Skeletal muscle satellite cell (primary cell): ENCODE results near the gene CEP78.
A peak's percentile ranks its signal among the peaks of the same experiment; 100 is the strongest.
"Not testable (repeated sequence)": the region's sequence is repeated elsewhere in the genome, so short reads cannot be mapped to it uniquely, and the experiment has no call there.

Experiments used
- H3K27me3 ChIP-seq: 2 replicates; pipeline ENCODE4 v1.7.0; 2013; ENCODE audit warnings: low read length; ENCODE audit not compliant: control insufficient read depth, insufficient read depth
- H3K36me3 ChIP-seq: 2 replicates; pipeline ENCODE4 v1.7.0; 2013; ENCODE audit warnings: mild to moderate bottlenecking, control low read depth, low read length; ENCODE audit not compliant: insufficient read depth
- H3K4me1 ChIP-seq: 2 replicates; pipeline ENCODE4 v1.7.0; 2013; ENCODE audit warnings: low read length; ENCODE audit not compliant: control insufficient read depth, insufficient read depth
- H3K4me2 ChIP-seq: 2 replicates; pipeline ENCODE4 v1.7.0; 2013; ENCODE audit warnings: mild to moderate bottlenecking, low read length
- H3K4me3 ChIP-seq: 2 replicates; pipeline ENCODE4 v1.7.0; 2013; ENCODE audit warnings: low read length
- H3K9ac ChIP-seq: 2 replicates; pipeline ENCODE4 v1.7.0; 2013; ENCODE audit warnings: mild to moderate bottlenecking, low read depth, low read length, moderate library complexity
- H3K9me3 ChIP-seq: replicated peaks from 2 replicates; pipeline ENCODE4 v1.7.0; 2013; ENCODE audit warnings: mild to moderate bottlenecking, control low read depth, low read length

The CEP78 gene

GRCh38 chr9:78209127-78209526 is 26.7 kb upstream of the CEP78 start:
- H3K9me3 ChIP-seq, result no peaks in the 10 kb centered on the region
- no peak overlapping the region for H3K4me2 ChIP-seq
- peaks cover 9% of the 10 kb centered on the region for H3K27me3 ChIP-seq
- H3K36me3 ChIP-seq, result no peaks in the 10 kb centered on the region
- H3K9ac ChIP-seq, result no peak overlapping the region
- no peaks in the 10 kb centered on the region for H3K4me1 ChIP-seq
- no peak overlapping the region for H3K4me3 ChIP-seq

- no peaks in the 10 kb centered on the region for H3K9me3 ChIP-seq
- no peak overlapping the region for H3K4me3 ChIP-seq
- H3K36me3 ChIP-seq, result no peaks in the 10 kb centered on the region
These were observed 25.0 kb upstream of the CEP78 start for GRCh38 chr9:78210841-78211301.

GRCh38 chr9:78212868-78213267 is 23.0 kb upstream of the CEP78 start:
- peaks cover 6% of the 10 kb centered on the region for H3K27me3 ChIP-seq
- no peak overlapping the region for H3K9ac ChIP-seq
- no peak overlapping the region for H3K4me3 ChIP-seq
- no peaks in the 10 kb centered on the region for H3K4me1 ChIP-seq
- no peak overlapping the region for H3K4me2 ChIP-seq
- no peaks in the 10 kb centered on the region for H3K36me3 ChIP-seq
- H3K9me3 ChIP-seq, result no peaks in the 10 kb centered on the region

More at GRCh38 chr9:78210841-78211301, 25.0 kb upstream of the CEP78 start:
- Histone ChIP-seq H3K4me1 (no peaks in the 10 kb centered on the region), H3K9ac (no peak overlapping the region), H3K27me3 (peaks cover 9% of the 10 kb centered on the region), H3K4me2 (no peak overlapping the region)

- Histone ChIP-seq H3K9ac (no peak overlapping the region), H3K9me3 (no peaks in the 10 kb centered on the region), H3K27me3 (no peaks in the 10 kb centered on the region), H3K4me1 (no peaks in the 10 kb centered on the region), H3K4me2 (no peak overlapping the region), H3K36me3 (no peaks in the 10 kb centered on the region), H3K4me3 (no peak overlapping the region)
These were observed 22.2 kb upstream of the CEP78 start for GRCh38 chr9:78213712-78214111.

GRCh38 chr9:78214492-78214891 is 21.4 kb upstream of the CEP78 start:
- H3K9ac ChIP-seq, result no peak overlapping the region
- no peaks in the 10 kb centered on the region for H3K4me1 ChIP-seq
- no peak overlapping the region for H3K4me3 ChIP-seq
- H3K4me2 ChIP-seq, result no peak overlapping the region
- no peaks in the 10 kb centered on the region for H3K9me3 ChIP-seq
- H3K36me3 ChIP-seq, result no peaks in the 10 kb centered on the region
- no peaks in the 10 kb centered on the region for H3K27me3 ChIP-seq

- Histone ChIP-seq H3K4me1 (no peaks in the 10 kb centered on the region), H3K27me3 (no peaks in the 10 kb centered on the region), H3K9me3 (no peaks in the 10 kb centered on the region), H3K36me3 (no peaks in the 10 kb centered on the region), H3K4me3 (no peak overlapping the region), H3K9ac (no peak overlapping the region), H3K4me2 (no peak overlapping the region)
These were observed 20.2 kb upstream of the CEP78 start for GRCh38 chr9:78215706-78216105.

GRCh38 chr9:78218890-78219289 is 17.0 kb upstream of the CEP78 start:
- H3K4me3 ChIP-seq, result no peak overlapping the region
- no peaks in the 10 kb centered on the region for H3K9me3 ChIP-seq
- no peaks in the 10 kb centered on the region for H3K27me3 ChIP-seq
- no peak overlapping the region for H3K9ac ChIP-seq
- H3K36me3 ChIP-seq, result no peaks in the 10 kb centered on the region
- no peak overlapping the region for H3K4me2 ChIP-seq
- peaks cover 4% of the 10 kb centered on the region for H3K4me1 ChIP-seq

- Histone ChIP-seq H3K9ac (no peak overlapping the region), H3K4me1 (peaks cover 4% of the 10 kb centered on the region), H3K4me3 (no peak overlapping the region)
These were observed 14.4 kb upstream of the CEP78 start for GRCh38 chr9:78221425-78221824.

DNA sequence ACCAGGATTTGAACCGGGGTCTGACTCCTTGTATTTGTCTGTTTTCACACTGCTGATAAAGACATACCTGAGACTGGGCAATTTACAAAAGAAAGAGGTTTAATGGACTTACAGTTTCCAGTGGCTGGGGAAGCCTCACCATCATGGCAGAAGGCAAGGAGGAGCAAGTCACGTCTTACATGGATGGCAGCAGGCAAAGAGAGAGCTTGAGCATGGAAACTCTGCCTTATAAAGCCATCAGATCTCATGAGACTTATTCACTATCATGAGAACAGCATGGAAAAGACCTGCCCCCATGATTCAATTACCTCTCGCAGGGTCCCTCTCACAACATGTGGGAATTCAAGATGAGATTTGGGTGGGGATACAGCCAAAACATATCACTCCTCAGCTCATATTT is 14.0 kb upstream of the CEP78 start:
- H3K27me3 ChIP-seq, H3K4me2 ChIP-seq, H3K36me3 ChIP-seq, H3K4me1 ChIP-seq, H3K4me3 ChIP-seq, H3K9ac ChIP-seq, H3K9me3 ChIP-seq: not testable (repeated sequence)

More at GRCh38 chr9:78221425-78221824, 14.4 kb upstream of the CEP78 start:
- H3K27me3 ChIP-seq, result no peaks in the 10 kb centered on the region
- no peak overlapping the region for H3K4me2 ChIP-seq
- H3K36me3 ChIP-seq, result no peaks in the 10 kb centered on the region
- H3K9me3 ChIP-seq, result no peaks in the 10 kb centered on the region

GRCh38 chr9:78230761-78231160 is 5.1 kb upstream of the CEP78 start:
- Histone ChIP-seq H3K4me1 (peaks cover 7% of the 10 kb centered on the region), H3K9ac (no peak overlapping the region), H3K36me3 (no peaks in the 10 kb centered on the region), H3K4me2 (no peak overlapping the region), H3K4me3 (no peak overlapping the region), H3K27me3 (no peaks in the 10 kb centered on the region), H3K9me3 (no peaks in the 10 kb centered on the region)

DNA sequence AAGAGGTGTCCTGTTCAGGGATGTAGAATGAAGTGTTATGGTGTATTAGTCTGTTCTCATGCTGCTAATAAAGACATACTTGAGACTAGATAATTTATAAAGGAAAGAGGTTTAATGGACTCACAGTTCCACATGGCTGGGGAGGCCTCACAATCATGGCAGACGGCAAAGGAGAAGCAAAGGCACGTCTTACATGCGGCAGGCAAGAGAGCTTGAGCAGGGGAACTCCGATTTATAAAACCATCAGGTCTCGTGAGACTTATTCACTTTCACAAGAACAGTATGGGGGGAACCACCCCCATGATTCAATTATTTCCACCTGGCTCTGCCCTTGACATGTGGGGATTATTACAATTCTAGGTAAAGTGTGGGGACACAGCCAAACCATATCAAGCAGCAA is 3.4 kb upstream of the CEP78 start:
- H3K9ac ChIP-seq, H3K4me3 ChIP-seq, H3K27me3 ChIP-seq, H3K9me3 ChIP-seq, H3K36me3 ChIP-seq, H3K4me2 ChIP-seq: not testable (repeated sequence)
- peaks cover 11% of the 10 kb centered on the region for H3K4me1 ChIP-seq

GRCh38 chr9:78234810-78235209 is 1.1 kb upstream of the CEP78 start:
- H3K27me3 ChIP-seq, result no peaks in the 10 kb centered on the region
- H3K9ac ChIP-seq, result peak overlapping the region; percentile 91
- no peaks in the 10 kb centered on the region for H3K36me3 ChIP-seq
- H3K4me2 ChIP-seq, result peak overlapping the region; percentile 86
- H3K9me3 ChIP-seq, result no peaks in the 10 kb centered on the region
- H3K4me3 ChIP-seq, result peak overlapping the region; percentile 88
- peaks cover 12% of the 10 kb centered on the region for H3K4me1 ChIP-seq
